ENCODE results near the gene BDNF. TPM values are rescaled to one million over a fixed set of nuclear protein-coding genes. Genes with fewer than 3 reads are reported as not detected.
"Not testable (repeated sequence)": the region's sequence is repeated elsewhere in the genome, so short reads cannot be mapped to it uniquely, and the experiment has no call there.

Gene BDNF
- total RNA-seq, 1 donor from 2014 or later = 1.6 TPM

- H3K36me3 ChIP-seq = no peaks in the 10 kb centered on the region
- Mint-ChIP-seq H3K36me3 (no peaks in the 10 kb centered on the region), H3K4me1 (no peaks in the 10 kb centered on the region), H3K4me3 (no peak overlapping the region), H3K27me3 (ENCODE audit: insufficient read depth, low read depth) (no peaks in the 10 kb centered on the region), H3K27ac (no peak overlapping the region), H3K9me3 (no peaks in the 10 kb centered on the region)
- no peaks in the 10 kb centered on the region for H4K20me1 ChIP-seq (ENCODE audit: low read depth)
- H3K9ac ChIP-seq = no peak overlapping the region
- no peak overlapping the region for H3K27ac ChIP-seq
- TF ChIP-seq EZH2 (IDR thresholded peaks at IDR 0.05) (no peak), EZH2phosphoT487 (IDR thresholded peaks at IDR 0.05) (no peak), CTCF (IDR thresholded peaks at IDR 0.05) (no peak)
- H3K79me2 ChIP-seq (ENCODE audit: low read depth) = no peaks in the 10 kb centered on the region
- no peaks in the 10 kb centered on the region for H3K27me3 ChIP-seq
- H3K4me1 ChIP-seq = no peaks in the 10 kb centered on the region
- H3F3A ChIP-seq (ENCODE audit: low read depth) = no peaks in the 10 kb centered on the region
- H3K4me2 ChIP-seq = no peak overlapping the region
- H2AFZ ChIP-seq (replicated peaks) = no peak overlapping the region
- H3K9me3 ChIP-seq (ENCODE audit: low read depth) = no peaks in the 10 kb centered on the region
- DNase-seq (ENCODE audit: low spot score) = no peak
- H3K4me3 ChIP-seq = no peak overlapping the region
Measured at GRCh38 chr11:27640954-27641353, 59.3 kb downstream of the BDNF start.

- no peaks in the 10 kb centered on the region for H3K79me2 ChIP-seq (ENCODE audit: low read depth)
- H3K27ac Mint-ChIP-seq = no peak overlapping the region
- no peak overlapping the region for H3K4me2 ChIP-seq
- TF ChIP-seq EZH2phosphoT487 (IDR thresholded peaks at IDR 0.05) = no peak
- no peaks in the 10 kb centered on the region for H3K4me1 ChIP-seq
- no peaks in the 10 kb centered on the region for H4K20me1 ChIP-seq (ENCODE audit: low read depth)
- H3K9me3 ChIP-seq (ENCODE audit: low read depth) = no peaks in the 10 kb centered on the region
- no peaks in the 10 kb centered on the region for H3K27me3 Mint-ChIP-seq (ENCODE audit: insufficient read depth, low read depth)
- no peak overlapping the region for H3K4me3 ChIP-seq
- no peak overlapping the region for H3K4me3 Mint-ChIP-seq
- no peaks in the 10 kb centered on the region for H3K36me3 ChIP-seq
- H3K27me3 ChIP-seq = peaks cover 12% of the 10 kb centered on the region
- no peaks in the 10 kb centered on the region for H3K36me3 Mint-ChIP-seq
- no peak overlapping the region for H3K9ac ChIP-seq
- H3K9me3 Mint-ChIP-seq = peaks cover 3% of the 10 kb centered on the region
- DNase-seq (ENCODE audit: low spot score) = no peak
- no peaks in the 10 kb centered on the region for H3F3A ChIP-seq (ENCODE audit: low read depth)
- H3K27ac ChIP-seq = no peak overlapping the region
- no peak overlapping the region for H2AFZ ChIP-seq (replicated peaks)
- no peaks in the 10 kb centered on the region for H3K4me1 Mint-ChIP-seq
Measured at GRCh38 chr11:27635567-27636037, 64.7 kb downstream of the BDNF start.

GRCh38 chr11:27634776-27635175 is 65.5 kb downstream of the BDNF start:
- not testable (repeated sequence) for H4K20me1 ChIP-seq (ENCODE audit: low read depth); H3K27ac Mint-ChIP-seq; H3K27me3 Mint-ChIP-seq (ENCODE audit: insufficient read depth, low read depth); H3K36me3 ChIP-seq; H3K4me1 Mint-ChIP-seq; H3K4me3 Mint-ChIP-seq; H3K36me3 Mint-ChIP-seq; H3K79me2 ChIP-seq (ENCODE audit: low read depth); H3K9me3 Mint-ChIP-seq; H3K9me3 ChIP-seq (ENCODE audit: low read depth); H3K4me3 ChIP-seq; H3K4me2 ChIP-seq; H2AFZ ChIP-seq (replicated peaks); H3K27ac ChIP-seq; DNase-seq (ENCODE audit: low spot score); H3K9ac ChIP-seq; H3K4me1 ChIP-seq; H3F3A ChIP-seq (ENCODE audit: low read depth)
- peaks cover 12% of the 10 kb centered on the region for H3K27me3 ChIP-seq

- H3K27me3 ChIP-seq = peaks cover 12% of the 10 kb centered on the region
- H3K4me3 Mint-ChIP-seq; H3K9ac ChIP-seq; H3F3A ChIP-seq (ENCODE audit: low read depth); H3K27ac ChIP-seq; H3K27me3 Mint-ChIP-seq (ENCODE audit: insufficient read depth, low read depth); H3K4me1 Mint-ChIP-seq; H3K4me3 ChIP-seq; DNase-seq (ENCODE audit: low spot score); H3K4me1 ChIP-seq; H2AFZ ChIP-seq (replicated peaks); H3K27ac Mint-ChIP-seq; H3K9me3 ChIP-seq (ENCODE audit: low read depth); H4K20me1 ChIP-seq (ENCODE audit: low read depth); H3K36me3 Mint-ChIP-seq; H3K4me2 ChIP-seq; H3K9me3 Mint-ChIP-seq; H3K79me2 ChIP-seq (ENCODE audit: low read depth); H3K36me3 ChIP-seq: not testable (repeated sequence)
Measured at GRCh38 chr11:27634282-27634681, 66.0 kb downstream of the BDNF start.

- H3K9me3 Mint-ChIP-seq; H3K4me3 ChIP-seq; H3K36me3 ChIP-seq; H3F3A ChIP-seq (ENCODE audit: low read depth); H3K9me3 ChIP-seq (ENCODE audit: low read depth); H3K36me3 Mint-ChIP-seq; H3K4me1 Mint-ChIP-seq; H3K79me2 ChIP-seq (ENCODE audit: low read depth); H3K27me3 Mint-ChIP-seq (ENCODE audit: insufficient read depth, low read depth); DNase-seq (ENCODE audit: low spot score); H3K9ac ChIP-seq; H4K20me1 ChIP-seq (ENCODE audit: low read depth); H3K27ac ChIP-seq; H3K27me3 ChIP-seq; H3K4me2 ChIP-seq; H3K4me3 Mint-ChIP-seq; H2AFZ ChIP-seq (replicated peaks); H3K4me1 ChIP-seq; H3K27ac Mint-ChIP-seq: not testable (repeated sequence)
Measured at GRCh38 chr11:27629023-27629422, 71.2 kb downstream of the BDNF start.

All from neural progenitor cell (in vitro differentiated cells).